Measurements from ENCODE around the gene CMTR2. TPM values are rescaled to one million over a fixed set of nuclear protein-coding genes. Genes with fewer than 3 reads are reported as not detected.

CMTR2 gene
- total and polyA plus RNA-seq, 2 of the 4 experiments (the other 2 are of a cell fraction): 10.6 to 21.9 TPM

- no peak overlapping the region for H4K8ac ChIP-seq (ENCODE audit: low read depth in 2 of 2, low read length in 2 of 2)
- BruUV-seq (replicated peaks): no TSS peak
- no peak for ATAC-seq (ENCODE audit: low read depth)
- H3K18ac ChIP-seq (ENCODE audit: low read depth, low read length): no peak overlapping the region
- no peak overlapping the region for H3K4me2 ChIP-seq (ENCODE audit: low read depth, low read length)
- no peak overlapping the region for H3K14ac ChIP-seq (replicated peaks; ENCODE audit: low read depth, low read length)
- no peak overlapping the region for H3K56ac ChIP-seq (ENCODE audit: extremely low read depth, insufficient read depth, low read length)
- H3K4ac ChIP-seq (ENCODE audit: low read depth, low read length): no peak overlapping the region
- H3K36me3 ChIP-seq (ENCODE audit: control insufficient read depth, insufficient read depth, low read length): peaks cover 8% of the 10 kb centered on the region
- H2AK5ac ChIP-seq (ENCODE audit: low read depth, low read length): no peak overlapping the region
- no peak overlapping the region for H4K91ac ChIP-seq (ENCODE audit: insufficient read depth, low read depth, low read length)
- no peak for DNase-seq
- H2BK15ac ChIP-seq (ENCODE audit: low read depth, low read length): no peak overlapping the region
- no peak overlapping the region for H3K27ac ChIP-seq (ENCODE audit: insufficient read depth, low read length)
- H4K5ac ChIP-seq (ENCODE audit: low read depth, low read length): no peak overlapping the region
- no CpG with 5 or more reads among the region's 2 CpGs for WGBS, 2 experiments (ENCODE audit: extremely low coverage in 2 of 2, insufficient read length in 1 of 2)
- POLR2A ChIA-PET (ENCODE audit: unreplicated experiment): no interaction called here
- dilution Hi-C loops (cut with HindIII; ENCODE audit: low sequenced_read_pairs, unreplicated experiment): no loop called here
- H3K4me1 ChIP-seq (ENCODE audit: control insufficient read depth, insufficient read depth, low read length): no peaks in the 10 kb centered on the region
- CTCF ChIA-PET: no interaction called here
- no peaks in the 10 kb centered on the region for H4K20me1 ChIP-seq (ENCODE audit: insufficient read depth, low read length)
- H2AK9ac ChIP-seq (replicated peaks; ENCODE audit: low read depth, low read length, poor library complexity): no peak overlapping the region
- peaks cover 2% of the 10 kb centered on the region; the same call in 1 of the 2 replicates for H3K9me1 ChIP-seq (ENCODE audit: insufficient read depth, low read length)
- no peaks in the 10 kb centered on the region for H3K27me3 ChIP-seq (ENCODE audit: control insufficient read depth, insufficient read depth, low read length)
- no peak overlapping the region for H3K9ac ChIP-seq (ENCODE audit: low read depth, low read length)
- no peak overlapping the region for H2BK5ac ChIP-seq (ENCODE audit: low read depth, low read length, poor library complexity, severe bottlenecking)
- H3K4me3 ChIP-seq (ENCODE audit: insufficient read depth, low read depth, low read length): no peak overlapping the region
- no peaks in the 10 kb centered on the region for H3K9me3 ChIP-seq (ENCODE audit: control insufficient read depth, insufficient read depth, low read length)
- TF ChIP-seq POLR2A (IDR thresholded peaks at IDR 0.05; ENCODE audit: low read depth, low read length): no peak
- no peak for TF ChIP-seq SMC3 (IDR thresholded peaks at IDR 0.05; ENCODE audit: low read depth, low read length)
- TF ChIP-seq, protein P1, sequence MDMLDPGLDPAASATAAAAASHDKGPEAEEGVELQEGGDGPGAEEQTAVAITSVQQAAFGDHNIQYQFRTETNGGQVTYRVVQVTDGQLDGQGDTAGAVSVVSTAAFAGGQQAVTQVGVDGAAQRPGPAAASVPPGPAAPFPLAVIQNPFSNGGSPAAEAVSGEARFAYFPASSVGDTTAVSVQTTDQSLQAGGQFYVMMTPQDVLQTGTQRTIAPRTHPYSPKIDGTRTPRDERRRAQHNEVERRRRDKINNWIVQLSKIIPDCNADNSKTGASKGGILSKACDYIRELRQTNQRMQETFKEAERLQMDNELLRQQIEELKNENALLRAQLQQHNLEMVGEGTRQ (IDR thresholded peaks at IDR 0.05; ENCODE audit: low read depth, low read length): no peak
- no peak for TF ChIP-seq RFX5 (IDR thresholded peaks at IDR 0.05; ENCODE audit: low read depth, low read length)
- no peak for TF ChIP-seq CEBPB (IDR thresholded peaks at IDR 0.05; ENCODE audit: low read depth, low read length)
- H3K79me1 ChIP-seq (ENCODE audit: low read depth in 1 of 2, low read length in 2 of 2): peaks cover 11 to 27% of the 10 kb centered on the region in 2 experiments
- no peak overlapping the region for H2BK120ac ChIP-seq (ENCODE audit: low read depth, low read length)
- intact Hi-C loops (cut with micrococcal nuclease): loop anchor here (2.0 kb wide), 1 partner anchor 69 kb away; no protein-coding TSS in a partner anchor
- no peak overlapping the region for H2AFZ ChIP-seq (replicated peaks; ENCODE audit: low read length, poor library complexity)
- in situ Hi-C loops (cut with MboI; ENCODE audit: low sequenced_read_pairs): loop anchor here (25.0 kb wide), 1 partner anchor 496 kb away; no protein-coding TSS in a partner anchor
- H2BK20ac ChIP-seq (ENCODE audit: low read depth, low read length): no peak overlapping the region
- no peak overlapping the region for H3K23ac ChIP-seq (ENCODE audit: low read depth, low read length)
These were observed 5.6 kb downstream of the CMTR2 start for GRCh38 chr16:71283612-71284011.
